ENCODE results near the gene TTC21A.

DNA sequence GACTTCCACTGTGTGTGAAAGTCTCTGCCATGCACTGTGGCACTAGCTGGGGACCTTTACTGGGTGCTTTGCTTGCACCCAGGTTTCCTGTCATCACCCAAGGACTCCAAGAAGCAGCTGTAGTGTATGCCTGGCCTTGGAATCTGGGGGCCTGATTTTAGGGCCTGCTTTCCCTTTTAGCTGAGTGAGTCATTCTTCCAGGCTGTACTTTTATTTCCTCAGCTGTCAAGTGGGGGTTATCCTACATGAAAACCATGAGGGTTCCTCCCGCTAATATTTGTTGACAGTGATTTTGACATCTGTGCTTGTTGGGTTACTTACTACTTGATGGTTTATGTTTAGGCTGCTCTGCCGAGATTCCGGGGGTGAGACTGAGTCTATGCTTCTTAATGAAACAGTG lies 18.6 kb upstream of the TTC21A start:
- TF ChIP-seq, protein P1, sequence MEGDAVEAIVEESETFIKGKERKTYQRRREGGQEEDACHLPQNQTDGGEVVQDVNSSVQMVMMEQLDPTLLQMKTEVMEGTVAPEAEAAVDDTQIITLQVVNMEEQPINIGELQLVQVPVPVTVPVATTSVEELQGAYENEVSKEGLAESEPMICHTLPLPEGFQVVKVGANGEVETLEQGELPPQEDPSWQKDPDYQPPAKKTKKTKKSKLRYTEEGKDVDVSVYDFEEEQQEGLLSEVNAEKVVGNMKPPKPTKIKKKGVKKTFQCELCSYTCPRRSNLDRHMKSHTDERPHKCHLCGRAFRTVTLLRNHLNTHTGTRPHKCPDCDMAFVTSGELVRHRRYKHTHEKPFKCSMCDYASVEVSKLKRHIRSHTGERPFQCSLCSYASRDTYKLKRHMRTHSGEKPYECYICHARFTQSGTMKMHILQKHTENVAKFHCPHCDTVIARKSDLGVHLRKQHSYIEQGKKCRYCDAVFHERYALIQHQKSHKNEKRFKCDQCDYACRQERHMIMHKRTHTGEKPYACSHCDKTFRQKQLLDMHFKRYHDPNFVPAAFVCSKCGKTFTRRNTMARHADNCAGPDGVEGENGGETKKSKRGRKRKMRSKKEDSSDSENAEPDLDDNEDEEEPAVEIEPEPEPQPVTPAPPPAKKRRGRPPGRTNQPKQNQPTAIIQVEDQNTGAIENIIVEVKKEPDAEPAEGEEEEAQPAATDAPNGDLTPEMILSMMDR (IDR thresholded peaks at IDR 0.05) = no peak
- no peak for TF ChIP-seq POLR2A (IDR thresholded peaks at IDR 0.05)
- no peak for TF ChIP-seq POLR2AphosphoS5 (IDR thresholded peaks at IDR 0.05)

Measured in breast epithelium (tissue), 3 donors.